Measurements from ENCODE around the gene SCFD2.
A peak's percentile ranks its signal among the peaks of the same experiment; 100 is the strongest.
"Not testable (repeated sequence)": the region's sequence is repeated elsewhere in the genome, so short reads cannot be mapped to it uniquely, and the experiment has no call there.

The SCFD2 gene

DNA sequence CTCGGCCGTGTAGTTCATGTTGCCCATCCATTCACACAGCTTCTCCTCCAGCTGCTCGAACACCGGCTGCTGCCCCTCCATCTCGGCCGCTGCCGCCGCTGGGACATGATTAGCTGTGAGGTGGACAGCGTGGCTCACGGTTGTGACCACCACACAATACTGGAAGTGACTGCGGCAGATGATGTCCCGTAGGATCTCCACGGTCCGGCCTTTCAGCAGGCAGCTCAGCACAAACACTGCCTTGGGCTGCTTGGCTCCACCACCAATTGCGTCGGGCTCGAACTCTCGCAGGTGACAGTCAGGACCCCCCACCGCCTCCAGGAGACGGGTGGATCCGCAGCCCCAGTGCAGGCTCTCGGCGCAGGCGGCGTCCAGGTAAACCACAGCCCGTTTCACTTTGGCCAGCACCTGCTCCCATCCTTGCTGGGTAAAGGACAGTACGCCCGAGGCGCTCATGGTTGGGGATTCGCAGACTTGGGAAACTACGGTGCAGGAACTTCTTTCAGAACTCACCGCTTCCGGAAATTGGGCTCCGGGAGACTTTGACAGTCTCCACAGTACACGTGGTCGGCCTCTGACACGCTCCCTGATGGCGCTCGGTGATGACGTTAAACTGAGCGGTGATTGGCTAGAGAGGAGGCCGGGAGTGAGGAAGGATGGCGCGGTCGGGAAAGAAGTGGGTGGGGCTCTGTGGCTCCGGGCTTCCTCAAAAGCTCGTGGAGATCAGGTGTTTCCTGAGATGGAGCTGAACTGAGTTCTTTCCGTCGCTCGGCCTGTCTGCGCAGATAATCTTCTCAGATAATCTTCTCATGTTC, at the start of gene SCFD2:
SCFD2 (minus strand) TSS at position 576 of the 815 bp plus-strand sequence.
- DNase-seq: peak; percentile 96

DNA sequence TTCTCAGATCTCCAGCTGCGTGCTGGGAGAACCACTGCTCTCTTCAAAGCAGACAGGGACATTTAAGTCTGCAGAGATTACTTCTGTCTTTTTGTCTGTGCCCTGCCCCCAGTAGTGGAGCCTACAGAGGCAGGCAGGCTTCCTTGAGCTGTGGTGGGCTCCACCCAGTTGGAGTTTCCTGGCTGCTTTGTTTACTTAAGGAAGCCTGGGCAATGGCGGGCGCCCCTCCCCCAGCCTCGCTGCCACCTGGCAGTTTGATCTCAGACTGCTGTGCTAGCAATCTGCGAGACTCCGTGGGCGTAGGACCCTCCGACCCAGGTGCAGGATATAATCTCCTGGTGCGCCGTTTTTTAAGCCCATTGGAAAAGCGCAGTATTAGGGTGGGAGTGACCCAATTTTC, 43.6 kb upstream of the SCFD2 start:
- not testable (repeated sequence) for DNase-seq

DNA sequence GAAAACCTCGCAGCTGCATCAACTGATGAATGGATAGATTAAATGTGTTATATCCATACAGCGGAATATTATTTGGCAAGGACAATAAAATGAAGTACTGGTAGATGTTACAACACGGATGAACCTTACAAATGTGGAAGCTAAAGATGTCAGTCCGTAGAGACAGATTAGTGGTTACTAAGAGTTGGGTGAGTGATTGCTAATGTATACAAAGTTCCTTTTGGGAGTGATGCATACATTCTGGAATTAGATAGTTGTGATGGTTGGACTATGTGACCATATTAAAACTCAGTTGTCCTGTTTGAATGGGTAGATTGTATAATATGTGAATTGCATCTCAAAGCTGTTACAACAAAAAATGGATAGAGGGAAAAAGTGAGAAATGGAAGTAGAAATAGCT, 14.4 kb upstream of the SCFD2 start:
- no peak for DNase-seq

DNA sequence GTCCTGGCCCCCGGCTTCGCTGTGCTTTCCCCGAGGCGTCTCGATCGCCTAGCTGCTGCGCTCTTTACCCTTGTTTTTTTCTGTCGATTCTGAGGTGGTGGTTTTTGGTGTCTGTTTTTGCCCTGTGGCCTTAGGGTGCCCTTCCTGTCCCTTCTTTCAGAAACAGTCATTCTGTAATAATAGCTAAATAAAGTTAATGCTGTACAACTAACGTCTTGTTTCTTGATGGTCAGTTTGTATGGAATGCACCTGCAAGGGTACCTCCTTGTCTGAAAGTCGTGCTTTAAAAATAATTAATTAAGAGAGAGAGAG, 12.3 kb upstream of the SCFD2 start:
- DNase-seq: no peak

GRCh38 chr4:53377319-53378170, 11.7 kb upstream of the SCFD2 start, which contains the start of gene FIP1L1:
TSS of gene FIP1L1 (plus strand) at chr4:53377641. CDS start at chr4:53377839, 198 bp downstream.
- DNase-seq: peak; percentile 98

DNA sequence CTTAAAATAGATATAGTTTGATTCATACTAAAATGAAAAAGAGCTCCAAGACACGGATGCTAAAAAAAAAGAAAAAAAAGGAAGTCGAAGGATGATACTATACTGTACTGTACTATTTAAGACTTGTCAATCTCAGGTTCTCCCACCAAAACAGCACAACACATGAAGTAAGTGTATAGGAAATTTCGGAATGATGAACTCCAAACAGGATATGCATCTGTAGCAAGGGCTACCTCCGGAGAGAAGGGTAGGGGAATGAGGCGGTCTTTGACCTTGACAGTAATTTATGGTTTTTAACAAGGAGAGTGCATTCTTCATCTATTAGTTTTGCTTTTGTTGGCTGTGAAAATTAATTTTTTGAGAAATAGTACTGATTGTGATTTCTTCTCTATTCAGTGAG, 11.0 kb upstream of the SCFD2 start:
- no peak for DNase-seq

DNA sequence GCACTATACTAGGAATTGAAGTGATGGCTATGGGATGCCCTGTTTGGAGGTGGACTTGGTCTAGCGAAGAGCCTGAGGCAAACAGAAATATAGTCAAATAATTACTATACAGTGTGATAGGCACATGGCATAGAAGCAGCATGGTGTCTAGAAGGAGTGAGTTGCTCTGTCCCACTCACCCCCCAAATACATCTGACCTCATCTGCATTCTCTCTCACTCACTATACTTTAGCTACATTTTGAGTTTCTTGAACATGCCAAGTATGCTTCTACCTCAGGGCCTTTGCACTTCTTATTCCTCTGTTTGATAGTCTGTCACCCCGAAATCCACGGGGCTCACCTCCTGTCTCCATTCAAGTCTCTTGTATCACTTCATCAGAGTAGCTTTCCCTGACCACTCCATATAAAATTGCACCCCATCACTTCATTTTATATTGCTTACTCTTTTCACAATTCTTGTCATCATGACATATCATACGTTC, 9.0 kb upstream of the SCFD2 start:
- no peak for DNase-seq

DNA sequence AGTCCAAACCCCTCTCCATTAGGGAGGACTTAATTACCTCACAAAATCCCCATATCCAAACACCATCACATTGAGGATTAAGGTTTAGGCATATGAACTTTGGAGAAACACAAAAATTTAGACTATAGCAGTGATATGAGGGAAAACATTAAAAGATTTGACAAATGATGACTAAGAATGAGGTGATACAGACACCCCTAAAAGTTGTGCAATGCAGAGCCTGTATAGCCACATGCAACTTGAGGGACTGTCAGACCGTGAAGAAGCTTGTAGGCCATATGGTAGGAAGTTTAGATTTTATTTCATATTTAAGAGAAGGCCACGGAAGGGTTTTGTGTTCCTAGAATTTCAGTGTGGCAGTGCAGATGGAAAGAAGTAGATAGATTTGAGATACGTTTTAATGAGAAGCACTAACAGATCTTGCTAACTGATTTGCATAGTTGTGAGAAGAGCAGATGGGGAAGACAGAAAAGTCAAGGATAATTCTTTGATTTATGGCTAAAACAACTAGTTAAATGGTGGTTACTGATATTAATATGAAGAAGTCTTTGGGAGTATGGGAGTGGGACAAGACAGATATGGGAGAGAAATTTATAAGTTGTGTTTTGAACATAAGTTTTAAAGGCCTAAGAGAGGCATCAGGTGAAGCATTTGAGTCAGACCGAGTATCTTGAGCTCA, 6.1 kb upstream of the SCFD2 start:
- DNase-seq: no peak

DNA sequence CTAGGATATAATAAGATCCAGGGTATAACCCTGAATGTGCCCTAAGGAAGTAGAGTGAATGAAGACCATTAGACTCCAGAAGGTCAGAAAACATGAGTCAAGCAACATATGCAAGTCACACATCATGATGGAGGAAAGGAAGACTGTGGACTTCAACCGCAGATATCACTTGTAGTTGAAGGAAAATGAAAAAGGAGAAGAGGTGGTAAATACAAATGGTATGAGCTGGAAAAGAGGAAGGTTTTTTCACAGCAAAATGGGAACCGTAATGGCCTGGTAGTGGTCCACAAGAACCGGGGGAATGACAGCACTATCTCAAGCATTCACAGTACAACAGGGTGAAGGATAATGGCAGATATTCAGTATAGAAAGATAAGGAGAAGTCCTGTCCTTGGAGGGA, 5.2 kb upstream of the SCFD2 start:
- DNase-seq: no peak

DNA sequence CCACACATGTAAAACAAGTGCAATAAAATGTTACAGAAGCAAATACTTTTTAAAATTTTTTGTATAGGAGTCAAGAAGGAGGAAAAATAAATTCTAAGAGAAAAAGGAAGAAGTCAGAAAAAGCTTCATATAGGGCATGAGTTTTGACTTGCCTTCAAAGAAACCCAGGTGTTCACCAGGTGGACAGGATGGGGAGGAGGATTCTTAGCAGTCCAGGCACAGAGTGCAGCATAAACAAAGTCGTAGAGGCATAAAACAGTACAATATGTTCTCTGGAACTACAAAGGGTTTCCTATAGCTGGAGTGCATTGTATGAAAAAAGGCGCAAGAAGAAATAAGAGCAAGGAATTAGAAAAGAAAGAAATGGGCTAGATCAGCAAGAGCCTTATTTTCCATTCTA, 1.9 kb upstream of the SCFD2 start:
- no peak for DNase-seq

DNA sequence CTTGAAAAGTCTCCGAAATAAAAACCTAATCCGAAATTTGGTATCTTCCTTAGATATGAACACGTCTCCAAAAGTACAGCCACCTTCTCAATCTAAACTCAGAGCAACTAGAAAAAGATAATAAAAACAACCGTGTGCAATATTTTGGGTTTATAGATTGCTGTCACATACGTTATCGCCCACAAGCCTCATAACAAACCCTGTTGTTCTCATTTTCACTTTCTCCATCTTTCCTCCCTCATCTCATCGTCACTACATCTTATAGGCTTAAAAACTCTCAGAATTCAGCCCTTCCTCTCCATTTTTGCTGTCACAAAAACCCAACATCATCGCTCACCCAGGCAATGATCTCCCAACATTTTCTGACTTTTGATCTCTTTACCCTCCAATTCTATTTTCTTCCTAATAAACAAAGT, 448 bp upstream of the SCFD2 start:
- DNase-seq: no peak

DNA sequence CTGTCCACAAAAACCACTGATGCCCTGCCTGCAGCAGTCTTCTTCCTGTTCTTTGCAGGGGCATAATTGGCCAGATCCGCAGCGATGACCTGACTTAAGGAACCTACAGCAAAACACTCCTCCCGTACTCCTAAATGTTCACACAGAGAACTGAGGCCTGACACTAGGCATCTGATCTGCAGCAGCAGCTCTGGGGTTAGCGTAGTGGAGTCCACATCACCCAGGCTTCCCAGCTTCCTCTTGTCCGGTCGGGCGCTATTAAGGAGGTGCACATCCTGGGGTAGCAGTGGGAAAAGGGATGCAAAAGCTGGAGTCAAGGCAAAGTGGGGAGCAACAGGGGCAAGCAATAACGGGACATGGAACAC, 758 bp downstream of the SCFD2 start:
- no peak for DNase-seq

- DNase-seq: no peak
Measured at GRCh38 chr4:53364624-53365023, 1.2 kb downstream of the SCFD2 start.

GRCh38 chr4:53362093-53362492, 3.8 kb downstream of the SCFD2 start:
- no peak for DNase-seq

GRCh38 chr4:53361451-53361850, 4.4 kb downstream of the SCFD2 start:
- DNase-seq: no peak

GRCh38 chr4:53355930-53356521, 9.8 kb downstream of the SCFD2 start:
- no peak for DNase-seq

GRCh38 chr4:53354012-53354722, 11.7 kb downstream of the SCFD2 start:
- no peak for DNase-seq

GRCh38 chr4:53349091-53349491, 16.8 kb downstream of the SCFD2 start:
- DNase-seq: no peak

GRCh38 chr4:53348046-53348445, 17.8 kb downstream of the SCFD2 start:
- DNase-seq: no peak

- no peak for DNase-seq
Measured at GRCh38 chr4:53346920-53347852, 18.7 kb downstream of the SCFD2 start.

GRCh38 chr4:53346392-53346791, 19.5 kb downstream of the SCFD2 start:
- not testable (repeated sequence) for DNase-seq
